Fibroblast of lung (primary cell): ENCODE results near the gene PUM2. TPM values are rescaled to one million over a fixed set of nuclear protein-coding genes. Genes with fewer than 3 reads are reported as not detected.
A peak's percentile ranks its signal among the peaks of the same experiment; 100 is the strongest.

Experiments used
- DNase-seq, 2 donors: peaks; one replicate each; pipeline versions ENCODE4 v3.0.0 to v3.0.0-alpha.2; 2010; ENCODE audit warnings: low read depth in 2 of 2
- H2AFZ ChIP-seq: 2 replicates; pipeline ENCODE4 v1.5.1; 2012; ENCODE audit warnings: low read length, control low read depth, inconsistent platforms
- H3K27ac ChIP-seq: 2 replicates; pipeline ENCODE4 v1.5.1; 2011; ENCODE audit warnings: low read length, control low read depth; ENCODE audit not compliant: insufficient read depth
- H3K27me3 ChIP-seq: 2 replicates; pipeline ENCODE4 v1.5.1; 2011; ENCODE audit warnings: mild to moderate bottlenecking, low read length; ENCODE audit not compliant: control insufficient read depth, insufficient read depth
- H3K36me3 ChIP-seq: 2 replicates; pipeline ENCODE4 v1.5.1; 2011; ENCODE audit warnings: low read length; ENCODE audit not compliant: control insufficient read depth, insufficient read depth
- H3K4me1 ChIP-seq: 2 replicates; pipeline ENCODE4 v1.5.1; 2011; ENCODE audit warnings: low read length; ENCODE audit not compliant: control insufficient read depth, insufficient read depth; ENCODE audit errors: extremely low read depth
- H3K4me2 ChIP-seq: 2 replicates; pipeline ENCODE4 v1.5.1; 2011; ENCODE audit warnings: low read length, control low read depth; ENCODE audit not compliant: insufficient read depth; ENCODE audit errors: extremely low read depth
- H3K4me3 ChIP-seq, 4 experiments: fragments of 200-600 bp in 1 of 4; sonication (generic) in 1 of 4; replicated peaks in 1 of 4; 2 replicates each; pipeline ENCODE4 v1.5.1; 2011 to 2016; ENCODE audit warnings: low read length in 4 of 4, low read depth in 3 of 4, mild to moderate bottlenecking in 3 of 4, control low read depth in 2 of 4, inconsistent platforms in 1 of 4, mixed read lengths in 1 of 4; ENCODE audit not compliant: insufficient read depth in 1 of 4; ENCODE audit errors: control extremely low read depth in 1 of 4
- H3K79me2 ChIP-seq: 2 replicates; pipeline ENCODE4 v1.5.1; 2012; ENCODE audit warnings: mild to moderate bottlenecking, low read length, inconsistent platforms; ENCODE audit not compliant: control insufficient read depth, insufficient read depth
- H3K9ac ChIP-seq: 2 replicates; pipeline ENCODE4 v1.5.1; 2011; ENCODE audit warnings: mild to moderate bottlenecking, low read length, control low read depth; ENCODE audit not compliant: insufficient read depth
- H3K9me3 ChIP-seq: 2 replicates; pipeline ENCODE4 v1.5.1; 2012; ENCODE audit warnings: low read depth, low read length; ENCODE audit not compliant: control insufficient read depth, insufficient read depth
- H4K20me1 ChIP-seq: 2 replicates; pipeline ENCODE4 v1.5.1; 2011; ENCODE audit warnings: low read length; ENCODE audit not compliant: control insufficient read depth, insufficient read depth; ENCODE audit errors: extremely low read depth
- EZH2 ChIP-seq: IDR thresholded peaks from 2 replicates; pipeline ENCODE4 v1.5.1; 2012; ENCODE audit warnings: low read length, control low read depth, mild to moderate bottlenecking; ENCODE audit errors: missing control alignments
- polyA plus RNA-seq, 2 donors: library from polyadenylated mRNA; depleted of rRNA in 1 of 2; stranded (reverse) in 1 of 2; unstranded in 1 of 2; fragments of >200 nt; gene quantifications; 2 replicates each; pipeline ENCODE4 v1.2.1, GENCODE V29; 2011 to 2012; ENCODE audit warnings: missing spikeins in 1 of 2
- total RNA-seq: library from RNA; depleted of rRNA; stranded (reverse); fragments of >200 nt; gene quantifications from 2 replicates; pipeline ENCODE4 v1.2.1, GENCODE V29; 2014
- TF ChIP-seq, protein P1 (sequence below), 2 donors: IDR thresholded peaks in 1 of 2; conservative IDR thresholded peaks in 1 of 2; 1 replicate in 1 of 2; 2 replicates in 1 of 2; pipeline ENCODE4 v1.5.1; 2011 to 2012; ENCODE audit warnings: low read length in 2 of 2, control low read depth in 1 of 2, inconsistent platforms in 1 of 2, low read depth in 1 of 2, mild to moderate bottlenecking in 1 of 2

PUM2 gene
- total and polyA plus RNA-seq, 2 donors (not counting 1 experiment from before 2014, with no cell fraction given) = 48.2 to 54.2 TPM

DNA sequence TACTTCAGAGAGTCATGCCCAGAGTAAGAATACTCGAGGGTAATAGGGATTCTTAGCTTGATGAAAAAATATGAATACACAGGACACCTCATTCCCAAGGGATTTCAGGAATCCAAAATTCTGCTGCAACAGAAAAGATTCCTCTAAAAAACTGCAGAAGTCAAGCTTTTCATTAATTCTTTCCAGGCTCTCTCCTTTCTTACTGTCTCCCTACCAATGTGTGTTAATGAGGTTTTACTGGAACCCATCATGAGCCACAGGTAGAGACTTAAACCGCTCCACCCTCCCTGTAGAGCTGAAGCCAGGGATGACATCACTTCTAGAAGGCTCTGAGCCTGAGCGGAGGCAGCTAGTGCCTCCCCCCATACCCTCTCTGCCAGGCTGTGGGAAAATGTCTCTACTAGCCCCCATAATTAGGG, 129.1 kb downstream of the PUM2 start:
- TF ChIP-seq, protein P1, sequence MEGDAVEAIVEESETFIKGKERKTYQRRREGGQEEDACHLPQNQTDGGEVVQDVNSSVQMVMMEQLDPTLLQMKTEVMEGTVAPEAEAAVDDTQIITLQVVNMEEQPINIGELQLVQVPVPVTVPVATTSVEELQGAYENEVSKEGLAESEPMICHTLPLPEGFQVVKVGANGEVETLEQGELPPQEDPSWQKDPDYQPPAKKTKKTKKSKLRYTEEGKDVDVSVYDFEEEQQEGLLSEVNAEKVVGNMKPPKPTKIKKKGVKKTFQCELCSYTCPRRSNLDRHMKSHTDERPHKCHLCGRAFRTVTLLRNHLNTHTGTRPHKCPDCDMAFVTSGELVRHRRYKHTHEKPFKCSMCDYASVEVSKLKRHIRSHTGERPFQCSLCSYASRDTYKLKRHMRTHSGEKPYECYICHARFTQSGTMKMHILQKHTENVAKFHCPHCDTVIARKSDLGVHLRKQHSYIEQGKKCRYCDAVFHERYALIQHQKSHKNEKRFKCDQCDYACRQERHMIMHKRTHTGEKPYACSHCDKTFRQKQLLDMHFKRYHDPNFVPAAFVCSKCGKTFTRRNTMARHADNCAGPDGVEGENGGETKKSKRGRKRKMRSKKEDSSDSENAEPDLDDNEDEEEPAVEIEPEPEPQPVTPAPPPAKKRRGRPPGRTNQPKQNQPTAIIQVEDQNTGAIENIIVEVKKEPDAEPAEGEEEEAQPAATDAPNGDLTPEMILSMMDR (conservative IDR thresholded peaks at IDR 0.05 in 1 of 2, IDR thresholded peaks at IDR 0.05 in 1 of 2; ENCODE audit: low read depth in 1 of 2, low read length in 2 of 2) = no peak
- no peak for TF ChIP-seq EZH2
- Histone ChIP-seq H2AFZ (no peak overlapping the region), H3K4me1 (peaks cover 19% of the 10 kb centered on the region), H3K27ac (no peak overlapping the region), H3K4me2 (no peak overlapping the region), H3K79me2 (no peaks in the 10 kb centered on the region), H3K9ac (no peak overlapping the region), H3K36me3 (no peaks in the 10 kb centered on the region), H4K20me1 (no peaks in the 10 kb centered on the region), H3K4me3 (no peak overlapping the region), H3K27me3 (no peaks in the 10 kb centered on the region), H3K9me3 (no peaks in the 10 kb centered on the region)
- peak; percentile 36 to 80 for DNase-seq

DNA sequence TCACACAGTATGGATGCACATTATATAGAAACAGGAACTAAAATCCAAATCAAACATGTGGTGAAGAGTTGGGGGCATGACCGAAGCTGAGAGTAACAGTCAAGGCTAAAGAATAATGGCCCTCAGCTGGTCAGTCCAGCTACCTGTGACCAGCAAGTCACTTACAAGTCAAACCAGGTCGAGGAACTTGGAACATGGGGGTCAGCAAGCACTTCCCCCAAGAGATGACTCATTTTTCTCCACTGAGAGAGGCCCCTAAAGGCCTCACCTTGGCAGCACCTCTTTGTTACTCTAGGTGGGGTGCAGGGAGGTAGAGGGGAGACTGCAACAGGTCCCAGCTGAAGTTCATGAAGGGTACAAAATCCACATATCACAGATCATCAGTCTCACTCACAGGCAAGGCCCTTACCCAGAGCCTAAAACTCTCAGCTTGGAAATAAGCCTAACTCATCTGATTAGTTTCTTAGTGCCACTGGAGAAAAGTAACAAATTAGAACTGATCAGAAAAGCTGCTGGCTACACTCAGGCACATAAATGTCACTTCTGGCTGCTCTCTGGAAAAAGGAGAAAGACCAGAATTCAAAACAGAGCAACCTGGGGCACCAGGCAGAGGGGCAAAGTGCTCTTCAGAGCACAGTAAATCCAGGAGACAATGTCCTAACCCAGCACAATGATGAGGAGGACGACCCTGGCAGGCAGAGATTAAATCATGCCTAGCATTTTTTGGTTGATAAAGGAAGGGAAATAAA, 129.7 kb downstream of the PUM2 start:
- Histone ChIP-seq H3K9me3 (no peaks in the 10 kb centered on the region), H3K79me2 (no peaks in the 10 kb centered on the region), H2AFZ (no peak overlapping the region), H3K9ac (no peak overlapping the region), H4K20me1 (no peaks in the 10 kb centered on the region), H3K27me3 (no peaks in the 10 kb centered on the region), H3K4me1 (peaks cover 19% of the 10 kb centered on the region), H3K4me3 (no peak overlapping the region), H3K27ac (no peak overlapping the region), H3K36me3 (no peaks in the 10 kb centered on the region), H3K4me2 (no peak overlapping the region)
- no peak for DNase-seq
- TF ChIP-seq, protein P1 (conservative IDR thresholded peaks at IDR 0.05 in 1 of 2, IDR thresholded peaks at IDR 0.05 in 1 of 2; ENCODE audit: low read depth in 1 of 2, low read length in 2 of 2) = no peak
- no peak for TF ChIP-seq EZH2

DNA sequence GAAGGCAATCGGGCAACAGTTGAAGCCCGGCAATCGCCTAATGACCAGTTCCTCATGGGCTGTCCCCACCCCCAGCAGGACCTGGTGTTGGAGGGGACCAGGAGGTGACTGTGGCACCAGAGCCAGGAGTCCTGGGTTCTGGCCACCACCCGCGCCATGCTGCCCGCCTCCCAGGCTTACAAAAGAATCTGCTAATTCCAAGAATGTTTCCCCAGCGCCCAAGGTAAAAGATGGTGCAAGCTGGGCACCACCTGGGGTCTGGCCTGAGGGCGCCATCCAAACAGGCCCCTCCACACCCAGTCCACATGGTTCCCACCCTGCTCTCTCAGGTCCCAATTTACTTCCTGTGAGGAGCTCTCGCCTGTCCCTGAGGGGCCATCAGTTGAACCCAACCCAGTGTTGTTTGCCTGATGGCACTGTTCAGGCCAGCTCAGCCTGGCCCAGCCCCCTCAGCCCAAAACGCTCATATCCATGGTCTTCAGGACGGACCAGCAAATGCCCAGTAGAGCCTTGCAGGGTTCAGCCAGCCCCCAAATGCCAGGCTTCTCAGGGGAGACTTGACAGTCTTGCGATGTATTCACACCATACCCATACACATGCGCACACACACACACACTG, 130.8 kb downstream of the PUM2 start:
- H3K4me1 ChIP-seq = peaks cover 19% of the 10 kb centered on the region
- no peak overlapping the region for H3K27ac ChIP-seq
- no peak for TF ChIP-seq EZH2
- TF ChIP-seq, protein P1 (conservative IDR thresholded peaks at IDR 0.05 in 1 of 2, IDR thresholded peaks at IDR 0.05 in 1 of 2; ENCODE audit: low read depth in 1 of 2, low read length in 2 of 2) = no peak
- no peaks in the 10 kb centered on the region for H3K9me3 ChIP-seq
- H3K36me3 ChIP-seq = no peaks in the 10 kb centered on the region
- no peaks in the 10 kb centered on the region for H3K79me2 ChIP-seq
- no peak for DNase-seq
- no peak overlapping the region for H3K4me3 ChIP-seq
- H3K9ac ChIP-seq = no peak overlapping the region
- H4K20me1 ChIP-seq = no peaks in the 10 kb centered on the region
- H3K27me3 ChIP-seq = no peaks in the 10 kb centered on the region
- H2AFZ ChIP-seq = no peak overlapping the region
- no peak overlapping the region for H3K4me2 ChIP-seq
